Left lung (tissue), 10 donors: ENCODE data around the gene CRLF1. TPM values are rescaled to one million over a fixed set of nuclear protein-coding genes. Genes with fewer than 3 reads are reported as not detected.

Experiments used
- ATAC-seq: fragments of 200-7000 bp; cut with Tn5 transposase; one replicate; pipeline ENCODE4 v1.9.1; 2020; ENCODE audit warnings: moderate library complexity
- DNase-seq, 4 donors: peaks; one replicate each; pipeline ENCODE4 v3.0.0-alpha.2; 2013 to 2020
- H3K27ac ChIP-seq, 2 donors: fragments of 200-600 bp; sonication (generic) in 1 of 2; one replicate each; pipeline versions ENCODE4 v1.5.0 to v1.8.0; 2020 to 2021
- H3K27me3 ChIP-seq, 2 donors: fragments of 200-600 bp; sonication (generic) in 1 of 2; one replicate each; pipeline versions ENCODE4 v1.5.0 to v1.8.0; 2020 to 2021
- H3K36me3 ChIP-seq, 2 donors: fragments of 200-600 bp; sonication (generic) in 1 of 2; one replicate each; pipeline versions ENCODE4 v1.5.0 to v1.8.0; 2020 to 2021
- H3K4me1 ChIP-seq, 2 donors: fragments of 200-600 bp; one replicate each; pipeline ENCODE4 v1.8.0; 2021
- H3K4me3 ChIP-seq, 2 donors: fragments of 200-600 bp; sonication (generic) in 1 of 2; one replicate each; pipeline versions ENCODE4 v1.5.0 to v1.8.0; 2020 to 2021; ENCODE audit warnings: mild to moderate bottlenecking in 1 of 2
- H3K9me3 ChIP-seq, 2 donors: fragments of 200-600 bp; sonication (generic) in 1 of 2; one replicate each; pipeline versions ENCODE4 v1.5.0 to v1.8.0; 2020 to 2021
- CTCF ChIP-seq, 2 donors: fragments of 200-600 bp; sonication (generic) in 1 of 2; IDR thresholded peaks; one replicate each; pipeline versions ENCODE4 v1.5.0 to v1.8.0; 2021; ENCODE audit warnings: antibody characterized with exemption in 2 of 2
- intact Hi-C, 2 donors: fragments of 100-400 bp; cut with DNase I; formaldehyde crosslinking; loops; one replicate each; pipeline versions ENCODE4 v1.11.2 to v1.14.2; 2022
- polyA plus RNA-seq, 6 donors: library from polyadenylated mRNA; unstranded; fragments of 120-200 nt; gene quantifications; one replicate each; pipeline ENCODE4 v1.2.1, GENCODE V29; 2013; ENCODE audit not compliant: insufficient read length in 6 of 6
- total RNA-seq, 2 donors: library from RNA; stranded (reverse); fragmentation: NEBNext Ultra II Directional; extraction: Animal tissue kit (Norgen Biotek cat#: 25700); gene quantifications; one replicate each; pipeline ENCODE4 v1.2.1, GENCODE V29; 2021
- donor health status: DM: no; HTN: yes; CAD: no.
- donor health status: DM: no; HTN: no; CAD: no.

Gene CRLF1
- total and polyA plus RNA-seq, 8 donors: 22.5 to 328 (median 233) TPM

GRCh38 chr19:18629166-18630088, 22.8 kb upstream of the CRLF1 start:
- intact Hi-C loops: no loop called here
- Histone ChIP-seq H3K4me1 (no peaks in the 10 kb centered on the region), H3K27ac (no peak overlapping the region), H3K9me3 (no peaks in the 10 kb centered on the region), H3K4me3 (no peak overlapping the region), H3K36me3 (no peaks in the 10 kb centered on the region), H3K27me3 (peaks cover 0 to 6% of the 10 kb centered on the region in 2 donors)
- DNase-seq (no peak), ATAC-seq (no peak)
- no peak for TF ChIP-seq CTCF (IDR thresholded peaks at IDR 0.05)

GRCh38 chr19:18626906-18627305, 20.3 kb upstream of the CRLF1 start:
- DNase-seq (no peak), ATAC-seq (no peak)
- Histone ChIP-seq H3K27ac (no peak overlapping the region), H3K27me3 (peaks cover 0 to 6% of the 10 kb centered on the region in 2 donors), H3K4me1 (no peaks in the 10 kb centered on the region), H3K4me3 (no peak overlapping the region), H3K36me3 (no peaks in the 10 kb centered on the region), H3K9me3 (no peaks in the 10 kb centered on the region)
- intact Hi-C loops: no loop called here
- TF ChIP-seq CTCF (IDR thresholded peaks at IDR 0.05): no peak

- no peak overlapping the region for H3K27ac ChIP-seq
- no peaks in the 10 kb centered on the region for H3K4me1 ChIP-seq
- TF ChIP-seq CTCF (IDR thresholded peaks at IDR 0.05): no peak
- ATAC-seq: no peak
- no peaks in the 10 kb centered on the region for H3K36me3 ChIP-seq
- H3K27me3 ChIP-seq: peaks cover 0 to 13% of the 10 kb centered on the region in 2 donors
- intact Hi-C loops: no loop called here
- no peak for DNase-seq
- no peak overlapping the region for H3K4me3 ChIP-seq
- no peaks in the 10 kb centered on the region for H3K9me3 ChIP-seq
Measured at GRCh38 chr19:18620902-18621301, 14.3 kb upstream of the CRLF1 start.

- no peak for TF ChIP-seq CTCF (IDR thresholded peaks at IDR 0.05)
- Histone ChIP-seq H3K27ac (no peak overlapping the region), H3K4me3 (no peak overlapping the region), H3K27me3 (peaks cover 0 to 19% of the 10 kb centered on the region in 2 donors), H3K9me3 (no peaks in the 10 kb centered on the region), H3K4me1 (no peaks in the 10 kb centered on the region), H3K36me3 (no peaks in the 10 kb centered on the region)
- intact Hi-C loops: no loop called here
- ATAC-seq: no peak
- DNase-seq: no peak
Measured at GRCh38 chr19:18620311-18620710, 13.7 kb upstream of the CRLF1 start.

GRCh38 chr19:18618236-18618635, 11.6 kb upstream of the CRLF1 start:
- H3K4me3 ChIP-seq: no peak overlapping the region
- peaks cover 13 to 40% of the 10 kb centered on the region in 2 donors for H3K27me3 ChIP-seq
- no peaks in the 10 kb centered on the region for H3K9me3 ChIP-seq
- DNase-seq: no peak
- no peaks in the 10 kb centered on the region for H3K36me3 ChIP-seq
- TF ChIP-seq CTCF (IDR thresholded peaks at IDR 0.05): no peak
- H3K4me1 ChIP-seq: no peaks in the 10 kb centered on the region
- H3K27ac ChIP-seq: no peak overlapping the region
- ATAC-seq: no peak
- intact Hi-C loops: no loop called here
